PC-9 (cell line): ENCODE results near the gene CEP85L.

Source experiments
- CTCF ChIP-seq: fragments of 200-600 bp; sonication (generic); conservative IDR thresholded peaks from 2 replicates; pipeline ENCODE4 v1.6.1; 2017; ENCODE audit warnings: mixed run types, antibody characterized with exemption, mild to moderate bottlenecking, moderate library complexity
- EZH2 ChIP-seq: fragments of 200-600 bp; sonication (generic); IDR thresholded peaks from 2 replicates; pipeline ENCODE4 v1.8.0; 2017; ENCODE audit warnings: antibody characterized with exemption, low read depth

GRCh38 chr6:118571121-118571520 is 80.3 kb downstream of the CEP85L start:
- TF ChIP-seq CTCF (no peak), EZH2 (no peak)
